ENCODE results near the gene PSME3IP1. TPM values are rescaled to one million over a fixed set of nuclear protein-coding genes. Genes with fewer than 3 reads are reported as not detected.

Gene PSME3IP1
- total and polyA plus RNA-seq, 2 of the 8 experiments (the other 6 are each of a cell fraction or from before 2014, with no cell fraction given), result 95.1 to 98.3 TPM

- no peaks in the 10 kb centered on the region for H3K79me1 ChIP-seq (ENCODE audit: low read depth, low read length)
- H4K8ac ChIP-seq (ENCODE audit: extremely low read depth, insufficient read depth, low read length), result no peak overlapping the region
- H3K4me3 ChIP-seq (ENCODE audit: extremely low read depth in 1 of 4, insufficient read depth in 2 of 4, low read depth in 3 of 4, low read length in 4 of 4), result no peak overlapping the region
- H3K9ac ChIP-seq (replicated peaks in 1 of 4; ENCODE audit: extremely low read depth in 1 of 4, low read depth in 3 of 4, low read length in 3 of 4), result no peak overlapping the region
- H4K5ac ChIP-seq (ENCODE audit: insufficient read length, low read depth, low read length), result no peak overlapping the region
- H3K18ac ChIP-seq (ENCODE audit: extremely low read depth, low read length), result no peak overlapping the region
- TF ChIP-seq CHD1 (IDR thresholded peaks at IDR 0.05; ENCODE audit: low read depth, low read length) (no peak), RBBP5 (IDR thresholded peaks at IDR 0.05; ENCODE audit: borderline replicate concordance, low read depth, low read length) (no peak), ASH2L (IDR thresholded peaks at IDR 0.05; ENCODE audit: low read length) (no peak), BACH1 (IDR thresholded peaks at IDR 0.05; ENCODE audit: low read length) (no peak), GABPA (IDR thresholded peaks at IDR 0.05; ENCODE audit: borderline replicate concordance, insufficient read depth, low read length) (no peak), USF2 (IDR thresholded peaks at IDR 0.05; ENCODE audit: low read length) (no peak), SIX5 (IDR thresholded peaks at IDR 0.05; ENCODE audit: low read depth, low read length) (no peak), EZH2 (IDR thresholded peaks at IDR 0.05; ENCODE audit: low read depth, low read length, severe bottlenecking) (no peak), CEBPB (IDR thresholded peaks at IDR 0.05; ENCODE audit: low read depth, low read length) (no peak), CHD2 (IDR thresholded peaks at IDR 0.05; ENCODE audit: low read length) (no peak), RXRA (IDR thresholded peaks at IDR 0.05; ENCODE audit: insufficient read depth, low read depth, low read length) (no peak), BRCA1 (IDR thresholded peaks at IDR 0.05; ENCODE audit: low read depth, low read length) (no peak), POU5F1 (IDR thresholded peaks at IDR 0.05; ENCODE audit: low read depth, low read length) (no peak), SP4 (IDR thresholded peaks at IDR 0.05; ENCODE audit: low read length) (no peak)
- TF ChIP-seq, protein P1, sequence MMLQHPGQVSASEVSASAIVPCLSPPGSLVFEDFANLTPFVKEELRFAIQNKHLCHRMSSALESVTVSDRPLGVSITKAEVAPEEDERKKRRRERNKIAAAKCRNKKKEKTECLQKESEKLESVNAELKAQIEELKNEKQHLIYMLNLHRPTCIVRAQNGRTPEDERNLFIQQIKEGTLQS (IDR thresholded peaks at IDR 0.05; ENCODE audit: insufficient read depth, low read depth, low read length), result no peak
- no peak overlapping the region for H2BK15ac ChIP-seq (ENCODE audit: low read length)
- H2BK5ac ChIP-seq (ENCODE audit: low read depth, low read length), result no peak overlapping the region
- no peak overlapping the region for H2BK12ac ChIP-seq (ENCODE audit: low read depth, low read length)
- DNase-seq (ENCODE audit: low read depth in 1 of 2, low spot score in 2 of 2) (no peak), FAIRE-seq (no peak)
- no peak overlapping the region for H3K4me2 ChIP-seq (ENCODE audit: insufficient read depth in 1 of 2, low read depth in 2 of 2, low read length in 2 of 2)
- H2AK5ac ChIP-seq (ENCODE audit: low read depth, low read length), result no peak overlapping the region
- H3K56ac ChIP-seq (replicated peaks; ENCODE audit: insufficient read length, low read depth, low read length), result no peak overlapping the region
- H3K9me3 ChIP-seq (ENCODE audit: insufficient read depth in 2 of 2, low read depth in 1 of 2, low read length in 1 of 2), result no peaks in the 10 kb centered on the region
- no peaks in the 10 kb centered on the region for H3K4me1 ChIP-seq (replicated peaks in 1 of 4; ENCODE audit: control insufficient read depth in 3 of 4, insufficient read depth in 4 of 4, low read length in 3 of 4)
- no peak overlapping the region for H3K14ac ChIP-seq (ENCODE audit: insufficient read length)
- ChIA-PET CTCF (ENCODE audit: partially characterized antibody) (interaction anchor here (0.7 to 1.9 kb wide), 4 partner anchors 79 to 89 kb away, joined by 4 to 10 read pairs (median 4); no protein-coding TSS in a partner anchor), POLR2A (ENCODE audit: partially characterized antibody) (no interaction called here)
- H3K27me3 ChIP-seq (replicated peaks in 1 of 4; ENCODE audit: control insufficient read depth in 3 of 4, extremely low read depth in 1 of 4, insufficient read depth in 3 of 4, low read length in 3 of 4), result no peaks in the 10 kb centered on the region
- no peak overlapping the region for H3K4ac ChIP-seq (replicated peaks; ENCODE audit: insufficient read length, low read depth, low read length)
- peaks cover 0 to 1% of the 10 kb centered on the region in 2 experiments for H4K20me1 ChIP-seq (replicated peaks in 1 of 2; ENCODE audit: control insufficient read depth in 1 of 2, insufficient read depth in 2 of 2, low read length in 2 of 2)
- no peak overlapping the region for H2BK120ac ChIP-seq (replicated peaks; ENCODE audit: low read depth, low read length)
- H3K79me2 ChIP-seq (ENCODE audit: control insufficient read depth in 1 of 2, insufficient read depth in 2 of 2, low read length in 2 of 2), result no peaks in the 10 kb centered on the region
- H2AFZ ChIP-seq (ENCODE audit: low read length), result no peak overlapping the region
- no peak overlapping the region for H3K23ac ChIP-seq (ENCODE audit: insufficient read length)
- H2BK20ac ChIP-seq (ENCODE audit: low read length), result no peak overlapping the region
- no peak overlapping the region for H3K27ac ChIP-seq (ENCODE audit: low read depth, low read length)
- peaks cover 18 to 68% (median 57%) of the 10 kb centered on the region in 4 experiments for H3K36me3 ChIP-seq (ENCODE audit: control insufficient read depth in 2 of 4, insufficient read depth in 4 of 4, low read length in 3 of 4)
- no peaks in the 10 kb centered on the region for H3K23me2 ChIP-seq (ENCODE audit: low read depth, low read length)
- H4K91ac ChIP-seq (replicated peaks; ENCODE audit: insufficient read length, low read length), result no peak overlapping the region
Observed at GRCh38 chr16:57166451-57166850, 19.4 kb downstream of the PSME3IP1 start.
